Body of pancreas (tissue), 4 donors: ENCODE results near the gene BAZ2B.

ENCODE experiments used
- CTCF ChIP-seq, 7 experiments: fragments of 450-650 bp in 4 of 7; fragments of 200-600 bp in 3 of 7; sonication (generic) in 3 of 7; IDR thresholded peaks; one replicate each; pipeline ENCODE4 v1.5.1; 2016 to 2019; ENCODE audit warnings: antibody characterized with exemption in 7 of 7
- POLR2A ChIP-seq, 3 donors: fragments of 450-650 bp; IDR thresholded peaks; one replicate each; pipeline ENCODE4 v1.6.1; 2016; ENCODE audit warnings: antibody characterized with exemption in 3 of 3, mild to moderate bottlenecking in 2 of 3

- TF ChIP-seq POLR2A (IDR thresholded peaks at IDR 0.05), result no peak
- no peak for TF ChIP-seq CTCF (IDR thresholded peaks at IDR 0.05)
These were observed 42.3 kb downstream of the BAZ2B start for GRCh38 chr2:159573846-159574606.
